AG09319 (cell line): ENCODE results near the gene ITPRID2.

Source experiments
- DNase-seq: peaks from one replicate; pipeline ENCODE4 v3.0.0-alpha.2; 2010; ENCODE audit warnings: low read depth; ENCODE audit errors: extremely low read depth
- CTCF ChIP-seq: IDR thresholded peaks from 2 replicates; pipeline ENCODE4 v1.5.1; 2011; ENCODE audit warnings: low read depth, mild to moderate bottlenecking, inconsistent platforms, low read length, moderate library complexity

ITPRID2 gene

GRCh38 chr2:181849601-181850000, 41.9 kb upstream of the ITPRID2 start:
- DNase-seq: no peak
- no peak for TF ChIP-seq CTCF

- TF ChIP-seq CTCF: no peak
- no peak for DNase-seq
Observed at GRCh38 chr2:181850936-181851560, 40.5 kb upstream of the ITPRID2 start.

GRCh38 chr2:181851726-181852125, 39.8 kb upstream of the ITPRID2 start:
- no peak for DNase-seq
- no peak for TF ChIP-seq CTCF

- TF ChIP-seq CTCF: no peak
- no peak for DNase-seq
Observed at GRCh38 chr2:181853696-181854095, 37.8 kb upstream of the ITPRID2 start.

- DNase-seq: no peak
- no peak for TF ChIP-seq CTCF
Observed at GRCh38 chr2:181857483-181857882, 34.0 kb upstream of the ITPRID2 start.

GRCh38 chr2:181858600-181858999, 32.9 kb upstream of the ITPRID2 start:
- no peak for TF ChIP-seq CTCF

GRCh38 chr2:181859123-181859522, 32.4 kb upstream of the ITPRID2 start:
- no peak for TF ChIP-seq CTCF
- no peak for DNase-seq

More at GRCh38 chr2:181858600-181858999, 32.9 kb upstream of the ITPRID2 start:
- DNase-seq: no peak
